ENCODE results near the gene GALNT17.

- TF ChIP-seq POLR2AphosphoS5 (IDR thresholded peaks at IDR 0.05; ENCODE audit: low read depth, low read length) (no peak), POLR2A (IDR thresholded peaks at IDR 0.05; ENCODE audit: low read depth, low read length) (no peak)
Measured at GRCh38 chr7:71342202-71342601, 210.3 kb downstream of the GALNT17 start.

Measured in GM12892 (cell line).